ENCODE results near the gene FETUB. TPM values are rescaled to one million over a fixed set of nuclear protein-coding genes. Genes with fewer than 3 reads are reported as not detected.

FETUB gene
- total RNA-seq, 1 experiment from 2014 or later = not detected

DNA sequence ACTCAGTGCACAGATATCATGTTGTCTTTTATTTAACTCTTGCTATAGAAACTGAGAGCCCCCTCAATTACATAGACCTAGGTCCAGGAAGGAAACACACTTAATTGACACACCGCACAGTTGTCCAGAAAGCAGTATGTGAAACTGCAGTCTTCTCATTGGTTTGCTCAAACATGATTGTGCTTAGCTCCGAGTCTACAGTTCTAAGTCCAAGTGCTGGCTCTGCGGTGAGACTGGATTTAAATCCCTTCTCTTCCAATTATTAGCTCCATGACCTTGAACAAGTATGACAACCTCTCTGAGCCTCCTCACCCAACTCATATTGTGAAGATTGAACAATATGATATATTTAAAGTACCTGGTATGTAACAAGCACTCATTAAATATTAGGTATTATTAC, 46.3 kb upstream of the FETUB start (continued):
- no peak for TF ChIP-seq ELF1 (IDR thresholded peaks at IDR 0.05; ENCODE audit: borderline replicate concordance, low read depth)
- TF ChIP-seq EGR1 (IDR thresholded peaks at IDR 0.05; ENCODE audit: low read depth) = no peak
- TF ChIP-seq ZNF274 (IDR thresholded peaks at IDR 0.05; ENCODE audit: low read depth, low read length) = no peak
- TF ChIP-seq FOSL1 (IDR thresholded peaks at IDR 0.05; ENCODE audit: low read depth) = no peak

DNA sequence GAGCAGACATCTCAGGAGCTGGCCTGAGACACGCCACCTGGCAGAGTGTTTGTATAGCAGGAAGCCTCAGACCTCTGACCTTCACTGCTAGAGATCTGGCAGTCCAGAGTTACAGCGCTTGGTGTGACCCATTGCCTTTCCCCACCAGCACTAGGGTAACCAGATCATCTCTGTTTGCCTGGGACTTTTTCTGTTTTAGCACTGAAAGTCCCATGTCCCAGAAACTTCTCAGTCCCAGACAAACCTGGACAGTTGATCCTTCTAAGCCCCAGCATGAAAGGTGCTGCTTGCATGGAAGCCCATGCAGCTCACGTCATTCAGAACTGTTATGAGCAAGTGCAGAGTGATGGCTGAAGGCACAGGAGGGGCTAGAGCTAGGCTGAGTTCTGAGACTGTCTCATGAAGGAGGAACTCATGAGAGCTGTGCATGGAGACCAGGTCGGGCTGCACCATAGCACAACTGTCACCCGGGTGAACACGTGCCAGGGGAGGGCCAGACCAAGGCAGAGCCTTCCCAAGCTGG, 45.5 kb upstream of the FETUB start:
- Histone ChIP-seq H3K4me1 (ENCODE audit: control insufficient read depth in 1 of 2, insufficient read depth in 2 of 2, low read length in 2 of 2) (peaks cover 5 to 8% of the 10 kb centered on the region in 2 experiments; a peak in 3 of 4 replicates), H3K4me3 (replicated peaks in 1 of 2; ENCODE audit: low read depth in 1 of 2, low read length in 2 of 2) (no peak overlapping the region), H2AFZ (ENCODE audit: low read depth, low read length, poor library complexity, severe bottlenecking) (no peak overlapping the region), H3K9me3 (ENCODE audit: control insufficient read depth in 1 of 2, insufficient read depth in 1 of 2, low read depth in 1 of 2, low read length in 2 of 2) (no peaks in the 10 kb centered on the region), H4K20me1 (ENCODE audit: insufficient read depth) (no peaks in the 10 kb centered on the region), H3K9me2 (ENCODE audit: insufficient read depth) (no peaks in the 10 kb centered on the region), H3K9ac (ENCODE audit: low read length) (no peak overlapping the region), H3K4me2 (ENCODE audit: low read length) (no peak overlapping the region), H3K27ac (ENCODE audit: low read depth, low read length) (no peak overlapping the region), H3K79me2 (ENCODE audit: insufficient read depth, low read length) (no peaks in the 10 kb centered on the region), H3K36me3 (ENCODE audit: control insufficient read depth in 1 of 2, insufficient read depth in 2 of 2, low read length in 2 of 2) (no peaks in the 10 kb centered on the region), H3K27me3 (ENCODE audit: insufficient read depth, low read length) (no peaks in the 10 kb centered on the region)
- no TSS peak for BruUV-seq (replicated peaks)
- intact Hi-C loops (cut with micrococcal nuclease) = no loop called here
- ATAC-seq = no peak
- no peak for TF ChIP-seq POLR2A (IDR thresholded peaks at IDR 0.05; ENCODE audit: borderline replicate concordance, extremely low read depth, insufficient read depth, insufficient read length)
- no peak for TF ChIP-seq RAD21 (IDR thresholded peaks at IDR 0.05; ENCODE audit: low read depth)
- TF ChIP-seq CBX3 (IDR thresholded peaks at IDR 0.05; ENCODE audit: low read depth) = no peak
- TF ChIP-seq EZH2phosphoT487 (IDR thresholded peaks at IDR 0.05; ENCODE audit: borderline replicate concordance) = no peak
- no peak for TF ChIP-seq SIN3A (IDR thresholded peaks at IDR 0.05; ENCODE audit: low read depth)
- TF ChIP-seq ELF1 (IDR thresholded peaks at IDR 0.05; ENCODE audit: borderline replicate concordance, low read depth) = no peak
- TF ChIP-seq YY1 (IDR thresholded peaks at IDR 0.05; ENCODE audit: extremely low read depth, insufficient replicate concordance, low read depth, low read length) = no peak
- TF ChIP-seq POLR2AphosphoS5 (IDR thresholded peaks at IDR 0.05; ENCODE audit: low read depth, low read length) = no peak
- no peak for TF ChIP-seq SP1 (IDR thresholded peaks at IDR 0.05; ENCODE audit: low read depth)
- TF ChIP-seq JUND (IDR thresholded peaks at IDR 0.05) = no peak
- TF ChIP-seq, protein P1, sequence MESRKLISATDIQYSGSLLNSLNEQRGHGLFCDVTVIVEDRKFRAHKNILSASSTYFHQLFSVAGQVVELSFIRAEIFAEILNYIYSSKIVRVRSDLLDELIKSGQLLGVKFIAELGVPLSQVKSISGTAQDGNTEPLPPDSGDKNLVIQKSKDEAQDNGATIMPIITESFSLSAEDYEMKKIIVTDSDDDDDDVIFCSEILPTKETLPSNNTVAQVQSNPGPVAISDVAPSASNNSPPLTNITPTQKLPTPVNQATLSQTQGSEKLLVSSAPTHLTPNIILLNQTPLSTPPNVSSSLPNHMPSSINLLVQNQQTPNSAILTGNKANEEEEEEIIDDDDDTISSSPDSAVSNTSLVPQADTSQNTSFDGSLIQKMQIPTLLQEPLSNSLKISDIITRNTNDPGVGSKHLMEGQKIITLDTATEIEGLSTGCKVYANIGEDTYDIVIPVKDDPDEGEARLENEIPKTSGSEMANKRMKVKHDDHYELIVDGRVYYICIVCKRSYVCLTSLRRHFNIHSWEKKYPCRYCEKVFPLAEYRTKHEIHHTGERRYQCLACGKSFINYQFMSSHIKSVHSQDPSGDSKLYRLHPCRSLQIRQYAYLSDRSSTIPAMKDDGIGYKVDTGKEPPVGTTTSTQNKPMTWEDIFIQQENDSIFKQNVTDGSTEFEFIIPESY (IDR thresholded peaks at IDR 0.05; ENCODE audit: extremely low read depth, insufficient replicate concordance, low read length) = no peak
- ChIA-PET RAD21 (ENCODE audit: low non-redundant PET in 1 of 2, low total read pairs in 2 of 2, uncharacterized antibody in 2 of 2, unreplicated experiment in 2 of 2) (no interaction called here), CTCF (no interaction called here), POLR2A (no interaction called here)
- DNase-seq (ENCODE audit: low read depth, low spot score) = no peak

Measured in HCT116 (cell line).